GM21360 (cell line): ENCODE results near the gene SLC25A18.
"Not testable (repeated sequence)": the region's sequence is repeated elsewhere in the genome, so short reads cannot be mapped to it uniquely, and the experiment has no call there.

Source experiments
- ATAC-seq: cut with Tn5 transposase; IDR thresholded peaks from one replicate; pipeline ENCODE4 v1.9.1; 2021; ENCODE audit warnings: mild to moderate bottlenecking, moderate library complexity; ENCODE audit not compliant: unreplicated experiment

SLC25A18 gene

GRCh38 chr22:17562906-17563870 is at the start of gene SLC25A18:
TSS of gene SLC25A18 (plus strand) at chr22:17563498. CDS start at chr22:17579945, 16,447 bp downstream.
- no peak for ATAC-seq

GRCh38 chr22:17513612-17514011 is 49.7 kb upstream of the SLC25A18 start:
- ATAC-seq: no peak

GRCh38 chr22:17514084-17514483 is 49.2 kb upstream of the SLC25A18 start:
- ATAC-seq: no peak

- no peak for ATAC-seq
Measured at GRCh38 chr22:17518406-17518805, 44.9 kb upstream of the SLC25A18 start.

GRCh38 chr22:17521971-17522370 is 41.3 kb upstream of the SLC25A18 start:
- not testable (repeated sequence) for ATAC-seq

GRCh38 chr22:17523925-17524324 is 39.4 kb upstream of the SLC25A18 start:
- ATAC-seq: no peak

GRCh38 chr22:17536269-17536668 is 27.0 kb upstream of the SLC25A18 start:
- ATAC-seq: no peak

GRCh38 chr22:17537155-17537554 is 26.1 kb upstream of the SLC25A18 start:
- ATAC-seq: no peak

GRCh38 chr22:17540481-17540880 is 22.8 kb upstream of the SLC25A18 start:
- no peak for ATAC-seq

- ATAC-seq: no peak
Measured at GRCh38 chr22:17541476-17541875, 21.8 kb upstream of the SLC25A18 start.

GRCh38 chr22:17542452-17542851 is 20.8 kb upstream of the SLC25A18 start:
- ATAC-seq: no peak

GRCh38 chr22:17548010-17548755 is 15.1 kb upstream of the SLC25A18 start:
- no peak for ATAC-seq

- ATAC-seq: no peak
Measured at GRCh38 chr22:17548756-17549035, 14.6 kb upstream of the SLC25A18 start.

GRCh38 chr22:17549183-17549582 is 14.1 kb upstream of the SLC25A18 start:
- no peak for ATAC-seq

- no peak for ATAC-seq
Measured at GRCh38 chr22:17549655-17550054, 13.6 kb upstream of the SLC25A18 start.

- no peak for ATAC-seq
Measured at GRCh38 chr22:17552737-17553136, 10.6 kb upstream of the SLC25A18 start.

GRCh38 chr22:17554814-17555213 is 8.5 kb upstream of the SLC25A18 start:
- ATAC-seq: no peak

GRCh38 chr22:17559188-17559587 is 4.1 kb upstream of the SLC25A18 start:
- ATAC-seq: no peak

GRCh38 chr22:17563936-17564391 is 666 bp downstream of the SLC25A18 start:
- ATAC-seq: no peak

GRCh38 chr22:17566016-17566687 is 2.9 kb downstream of the SLC25A18 start:
- ATAC-seq: not testable (repeated sequence)

- ATAC-seq: no peak
Measured at GRCh38 chr22:17566776-17567175, 3.5 kb downstream of the SLC25A18 start.
